Neuron (in vitro differentiated cells): ENCODE data around the gene KLF7.

Experiments
- H2AFZ ChIP-seq: one replicate; pipeline ENCODE4 v1.6.1; 2013; ENCODE audit warnings: low read depth, mild to moderate bottlenecking, inconsistent platforms, low read length, moderate library complexity
- H3K27me3 ChIP-seq: one replicate; pipeline ENCODE4 v1.6.1; 2013; ENCODE audit warnings: low read length; ENCODE audit not compliant: insufficient read depth
- H3K36me3 ChIP-seq: one replicate; pipeline ENCODE4 v1.6.1; 2013; ENCODE audit warnings: low read length; ENCODE audit not compliant: insufficient read depth
- H3K4me1 ChIP-seq: one replicate; pipeline ENCODE4 v1.6.1; 2013; ENCODE audit warnings: low read length; ENCODE audit not compliant: insufficient read depth
- H3K4me3 ChIP-seq: 2 replicates; pipeline ENCODE4 v1.5.1; 2013; ENCODE audit warnings: mild to moderate bottlenecking, low read length, moderate library complexity
- H3K9me3 ChIP-seq: one replicate; pipeline ENCODE4 v1.6.1; 2013; ENCODE audit warnings: low read length

KLF7 gene

DNA sequence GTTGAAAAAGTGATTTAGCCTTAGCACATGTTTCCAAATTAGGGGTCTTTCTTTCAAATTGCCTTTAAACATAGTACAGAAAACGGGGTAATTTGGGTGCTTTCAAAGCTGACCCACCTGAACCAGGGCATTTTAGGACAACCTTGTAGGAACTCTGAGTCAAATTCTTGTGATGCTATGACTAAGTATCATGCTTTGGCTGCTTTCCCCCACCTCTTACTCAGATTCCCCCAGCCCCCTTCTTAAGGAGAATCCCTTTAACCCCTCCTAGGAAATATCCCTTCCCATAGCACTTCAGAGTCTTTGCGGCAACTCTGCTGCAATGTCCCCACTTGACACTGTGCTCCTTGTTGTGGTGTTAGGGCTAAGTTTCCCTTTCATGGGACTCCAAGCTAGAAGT lies 18.6 kb upstream of the KLF7 start:
- H3K9me3 ChIP-seq, result peaks cover 4% of the 10 kb centered on the region
- no peak overlapping the region for H3K4me3 ChIP-seq
- no peaks in the 10 kb centered on the region for H3K4me1 ChIP-seq
- H3K27me3 ChIP-seq, result no peaks in the 10 kb centered on the region
- H2AFZ ChIP-seq, result no peak overlapping the region
- no peaks in the 10 kb centered on the region for H3K36me3 ChIP-seq

DNA sequence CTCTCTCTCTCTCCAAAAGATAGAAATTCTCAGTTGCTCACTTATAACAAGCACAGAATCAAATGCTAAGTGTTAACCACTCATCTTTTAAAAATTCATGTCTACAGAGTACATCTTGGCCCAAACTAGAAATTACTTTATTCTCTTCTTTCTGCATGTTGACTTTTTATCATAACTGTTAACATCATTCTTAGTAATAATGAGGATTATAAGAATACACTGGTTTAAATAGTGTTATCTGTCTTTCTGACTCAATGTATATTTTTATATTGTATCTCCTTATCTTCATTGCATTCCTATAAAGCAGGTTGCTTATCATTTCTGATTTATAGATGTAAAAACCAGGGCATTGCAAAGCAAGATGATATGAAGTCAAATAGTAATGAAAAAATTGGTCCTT lies 17.8 kb upstream of the KLF7 start:
- H3K4me3 ChIP-seq, result no peak overlapping the region
- no peaks in the 10 kb centered on the region for H3K36me3 ChIP-seq
- H3K4me1 ChIP-seq, result no peaks in the 10 kb centered on the region
- peaks cover 4% of the 10 kb centered on the region for H3K9me3 ChIP-seq
- H3K27me3 ChIP-seq, result no peaks in the 10 kb centered on the region
- no peak overlapping the region for H2AFZ ChIP-seq

DNA sequence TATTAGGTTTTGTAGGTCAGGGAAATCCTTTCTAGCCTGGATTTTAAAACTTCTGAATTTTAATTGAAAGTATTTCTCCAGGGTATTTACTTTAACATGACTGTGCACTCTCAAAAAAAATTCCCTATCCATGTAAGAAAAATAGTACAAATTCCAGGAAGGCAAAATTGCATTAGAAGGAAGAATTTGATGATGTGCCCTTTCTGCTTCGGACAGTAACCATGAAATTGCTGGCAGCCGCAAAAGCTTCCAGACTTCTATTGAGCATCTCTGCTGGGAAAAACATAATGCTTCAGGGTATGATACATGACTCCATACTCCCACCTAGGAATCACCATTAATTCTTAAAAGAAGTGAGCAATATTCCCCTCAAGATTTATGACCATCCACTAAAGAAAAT lies 17.2 kb upstream of the KLF7 start:
- Histone ChIP-seq H3K4me1 (no peaks in the 10 kb centered on the region), H3K36me3 (no peaks in the 10 kb centered on the region), H3K4me3 (no peak overlapping the region)

DNA sequence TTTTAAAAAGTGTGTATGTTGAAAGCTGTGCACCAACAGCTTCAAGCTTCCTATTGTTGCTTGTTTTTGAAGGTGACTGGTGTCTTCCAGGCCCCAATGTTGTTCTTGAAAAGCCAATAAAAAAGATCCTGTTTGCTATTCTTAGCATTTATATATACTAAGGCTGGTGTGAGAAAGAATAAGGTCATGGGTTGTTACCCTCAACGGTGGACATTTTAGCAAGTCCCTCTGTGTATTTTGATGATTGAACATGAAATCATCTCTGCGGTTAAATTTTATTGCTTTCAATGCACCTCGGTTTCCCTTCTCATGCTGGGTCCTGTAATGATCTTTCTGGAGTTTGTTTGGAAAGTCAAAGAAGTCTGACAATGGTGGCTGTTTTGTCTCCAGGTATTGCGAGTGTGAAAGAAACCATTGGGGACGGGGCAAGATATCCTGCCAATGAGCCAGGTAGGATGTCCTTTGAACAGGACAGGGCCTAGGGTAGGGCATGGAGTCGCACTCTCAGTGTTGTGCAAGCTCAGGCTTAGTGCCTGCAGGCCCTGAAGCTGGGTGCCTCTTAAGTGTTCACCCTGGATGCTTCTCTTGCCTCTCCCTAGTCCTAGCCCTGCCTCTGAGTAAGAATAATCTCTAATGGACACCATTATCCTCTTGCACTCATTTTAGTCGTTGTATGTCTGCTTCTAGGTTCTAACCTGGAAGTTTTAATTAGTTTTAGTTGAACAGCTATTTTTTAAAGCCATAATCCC lies 16.0 kb upstream of the KLF7 start:
- no peaks in the 10 kb centered on the region for H3K4me1 ChIP-seq
- H3K36me3 ChIP-seq, result no peaks in the 10 kb centered on the region
- peaks cover under 1% of the 10 kb centered on the region for H3K9me3 ChIP-seq
- no peaks in the 10 kb centered on the region for H3K27me3 ChIP-seq
- no peak overlapping the region for H2AFZ ChIP-seq
- no peak overlapping the region for H3K4me3 ChIP-seq

More for the DNA sequence above, 17.2 kb upstream of the KLF7 start:
- no peak overlapping the region for H2AFZ ChIP-seq
- H3K9me3 ChIP-seq, result peaks cover 4% of the 10 kb centered on the region
- no peaks in the 10 kb centered on the region for H3K27me3 ChIP-seq

DNA sequence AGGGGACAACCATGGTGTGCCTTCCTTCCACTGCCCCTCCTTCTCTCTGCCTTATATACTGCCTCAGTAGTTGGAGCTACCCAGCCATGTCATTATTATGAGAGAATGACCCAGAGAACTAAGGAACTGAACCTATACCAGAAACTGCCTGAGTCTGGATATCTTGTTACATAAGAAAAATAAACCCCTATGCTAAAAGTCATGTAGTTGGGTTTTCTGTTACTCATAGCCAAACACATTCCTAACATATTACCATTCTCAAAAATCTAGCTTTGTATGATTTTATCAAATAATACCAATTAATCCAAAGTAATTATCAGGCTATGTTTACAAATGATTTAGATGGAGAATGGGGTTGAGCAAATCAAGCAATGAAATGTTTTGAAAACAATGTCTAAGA lies 15.0 kb upstream of the KLF7 start:
- Histone ChIP-seq H3K27me3 (no peaks in the 10 kb centered on the region), H3K4me3 (no peak overlapping the region), H3K4me1 (no peaks in the 10 kb centered on the region), H3K9me3 (no peaks in the 10 kb centered on the region), H2AFZ (no peak overlapping the region), H3K36me3 (no peaks in the 10 kb centered on the region)

DNA sequence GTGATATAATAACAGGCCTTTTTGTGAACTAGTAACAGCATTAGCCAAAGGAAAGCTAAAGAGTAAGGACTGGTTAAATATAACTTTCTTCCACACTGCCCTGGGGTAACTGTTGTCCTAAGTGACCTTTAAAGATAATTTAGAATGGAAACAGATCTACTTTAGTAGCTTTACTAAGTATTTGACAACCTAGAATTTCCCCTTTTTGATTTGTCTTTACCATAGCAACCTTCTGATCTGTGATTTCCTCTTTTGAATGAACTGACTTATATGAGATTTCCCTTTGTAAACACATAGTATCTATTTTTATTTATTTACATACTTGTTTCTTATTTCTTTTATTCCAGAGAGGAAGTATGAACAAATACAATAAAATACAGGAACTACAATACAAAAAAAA lies 10.5 kb upstream of the KLF7 start:
- no peaks in the 10 kb centered on the region for H3K9me3 ChIP-seq
- H2AFZ ChIP-seq, result no peak overlapping the region
- no peak overlapping the region for H3K4me3 ChIP-seq
- H3K36me3 ChIP-seq, result no peaks in the 10 kb centered on the region
- no peaks in the 10 kb centered on the region for H3K27me3 ChIP-seq
- H3K4me1 ChIP-seq, result no peaks in the 10 kb centered on the region

DNA sequence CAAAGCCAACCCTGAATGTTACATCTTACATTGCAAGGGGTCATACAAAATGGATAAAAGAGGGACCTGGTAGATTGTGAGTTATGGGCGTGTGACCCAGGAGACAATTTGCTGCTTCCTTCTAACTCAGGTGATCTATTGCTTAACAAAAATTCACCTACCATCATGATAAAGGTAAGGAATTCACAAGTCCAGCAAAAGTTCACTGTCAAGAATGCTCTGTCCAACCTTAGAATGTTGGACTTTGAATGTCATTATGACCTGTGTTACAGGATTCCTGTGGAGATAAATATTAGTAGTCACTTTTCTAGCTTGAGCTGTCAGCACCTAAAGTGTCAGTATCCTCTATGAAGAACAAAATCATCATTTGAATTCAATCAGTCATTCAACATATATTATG lies 7.9 kb upstream of the KLF7 start:
- H3K36me3 ChIP-seq, result no peaks in the 10 kb centered on the region
- no peaks in the 10 kb centered on the region for H3K9me3 ChIP-seq
- no peak overlapping the region for H2AFZ ChIP-seq
- H3K27me3 ChIP-seq, result no peaks in the 10 kb centered on the region
- H3K4me1 ChIP-seq, result no peaks in the 10 kb centered on the region
- no peak overlapping the region for H3K4me3 ChIP-seq

DNA sequence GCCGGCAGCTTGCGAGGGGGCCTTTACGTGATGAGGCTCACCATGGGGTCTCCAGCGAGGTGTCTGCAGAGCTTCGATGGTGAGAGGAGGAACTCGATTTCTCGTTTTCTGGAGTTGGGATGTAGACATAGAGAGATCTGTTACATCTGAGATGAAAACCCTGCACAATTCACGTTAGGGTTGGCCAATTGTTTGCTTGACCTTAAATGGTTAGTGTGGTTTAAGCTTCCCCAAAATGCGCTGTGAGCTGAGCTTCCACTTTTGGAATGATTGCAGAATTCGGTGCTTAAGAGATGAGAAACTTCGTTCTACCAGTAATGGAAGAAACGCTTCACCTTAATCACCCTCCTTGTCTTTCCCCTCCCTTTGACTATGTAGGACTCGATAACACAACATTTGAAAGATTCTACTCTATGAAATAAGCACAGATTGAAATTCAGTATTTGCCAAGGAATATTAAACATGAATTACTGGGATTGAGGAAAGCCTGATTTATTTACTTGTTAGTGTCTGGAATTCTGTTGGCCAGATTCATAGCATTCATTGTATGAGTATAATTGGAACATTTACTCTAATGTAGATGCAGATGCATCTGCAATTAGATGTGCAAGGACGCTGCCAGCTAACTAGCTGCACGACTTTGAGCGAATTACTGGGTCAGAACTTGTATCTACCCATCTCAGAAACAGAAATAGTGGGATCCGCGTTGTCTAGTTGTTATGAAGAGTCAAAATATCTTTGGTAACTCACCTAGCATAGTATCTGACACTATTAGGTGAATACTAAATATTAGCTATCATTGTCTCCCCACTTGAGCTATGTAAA lies 1.6 kb upstream of the KLF7 start:
- H3K9me3 ChIP-seq, result no peaks in the 10 kb centered on the region
- peak overlapping the region; percentile 79 for H3K4me3 ChIP-seq
- no peaks in the 10 kb centered on the region for H3K27me3 ChIP-seq
- H2AFZ ChIP-seq, result no peak overlapping the region
- peaks cover 24% of the 10 kb centered on the region for H3K4me1 ChIP-seq
- H3K36me3 ChIP-seq, result no peaks in the 10 kb centered on the region

DNA sequence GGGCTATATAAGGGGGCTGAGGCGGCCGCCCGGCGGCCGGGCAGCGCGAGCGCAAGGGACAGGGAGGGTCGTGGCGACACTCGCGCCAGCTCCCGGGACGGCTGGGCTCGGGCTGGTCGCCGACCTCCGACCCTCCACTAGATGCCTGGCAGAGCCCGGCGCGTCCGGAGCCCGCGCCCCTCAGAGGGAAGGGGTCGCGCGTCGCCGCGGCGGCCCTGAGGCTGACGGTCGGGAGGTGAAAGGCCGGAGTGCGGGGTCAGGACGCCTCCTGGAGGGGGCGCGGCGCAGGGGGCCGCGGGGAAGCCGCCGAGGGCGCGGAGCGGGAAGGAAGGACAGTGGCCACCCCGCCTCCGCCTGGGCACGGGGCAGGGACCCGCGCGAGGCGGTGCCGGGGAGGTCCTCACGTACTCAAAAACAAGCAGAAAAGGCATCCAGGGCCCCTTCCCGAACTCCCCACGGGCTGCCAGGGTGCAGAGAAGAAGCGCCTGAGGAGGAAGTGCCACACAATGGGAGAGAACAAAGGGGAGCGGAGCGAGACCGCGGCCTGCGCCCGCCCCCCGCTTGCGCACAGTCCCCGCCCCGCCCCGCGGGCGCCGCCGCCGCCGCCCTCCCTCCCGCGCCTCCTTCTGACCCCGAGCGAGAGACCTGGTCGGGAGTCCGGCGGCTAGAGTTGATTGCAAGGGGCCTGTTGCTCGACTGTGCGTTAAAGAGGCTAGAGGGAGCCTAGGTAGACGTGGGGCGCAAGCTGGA lies 776 bp upstream of the KLF7 start:
- no peaks in the 10 kb centered on the region for H3K36me3 ChIP-seq
- H3K4me1 ChIP-seq, result peaks cover 32% of the 10 kb centered on the region
- H2AFZ ChIP-seq, result no peak overlapping the region

DNA sequence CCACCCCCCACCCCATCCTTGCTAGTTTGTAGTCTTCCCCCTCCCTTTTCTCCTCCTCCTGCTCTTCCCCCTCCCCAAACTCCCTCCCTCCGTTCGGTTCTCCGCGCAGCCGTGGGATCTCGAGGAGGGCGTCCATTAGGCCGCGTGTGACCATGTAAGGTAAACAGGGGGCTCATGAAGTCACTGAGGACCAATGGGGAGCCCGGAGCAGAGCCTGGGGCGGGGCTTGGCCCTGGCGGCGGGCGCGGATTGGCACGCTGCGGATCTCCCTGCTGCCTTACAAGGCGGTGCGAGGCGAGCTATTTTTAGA lies 246 bp upstream of the KLF7 start:
- Histone ChIP-seq H3K4me1 (peaks cover 37% of the 10 kb centered on the region), H3K9me3 (no peaks in the 10 kb centered on the region), H3K27me3 (no peaks in the 10 kb centered on the region), H2AFZ (no peak overlapping the region), H3K36me3 (no peaks in the 10 kb centered on the region), H3K4me3 (peak overlapping the region; percentile 79)

More for the DNA sequence above, 776 bp upstream of the KLF7 start:
- H3K27me3 ChIP-seq, result no peaks in the 10 kb centered on the region
- no peaks in the 10 kb centered on the region for H3K9me3 ChIP-seq
- peak overlapping the region; percentile 79 for H3K4me3 ChIP-seq

DNA sequence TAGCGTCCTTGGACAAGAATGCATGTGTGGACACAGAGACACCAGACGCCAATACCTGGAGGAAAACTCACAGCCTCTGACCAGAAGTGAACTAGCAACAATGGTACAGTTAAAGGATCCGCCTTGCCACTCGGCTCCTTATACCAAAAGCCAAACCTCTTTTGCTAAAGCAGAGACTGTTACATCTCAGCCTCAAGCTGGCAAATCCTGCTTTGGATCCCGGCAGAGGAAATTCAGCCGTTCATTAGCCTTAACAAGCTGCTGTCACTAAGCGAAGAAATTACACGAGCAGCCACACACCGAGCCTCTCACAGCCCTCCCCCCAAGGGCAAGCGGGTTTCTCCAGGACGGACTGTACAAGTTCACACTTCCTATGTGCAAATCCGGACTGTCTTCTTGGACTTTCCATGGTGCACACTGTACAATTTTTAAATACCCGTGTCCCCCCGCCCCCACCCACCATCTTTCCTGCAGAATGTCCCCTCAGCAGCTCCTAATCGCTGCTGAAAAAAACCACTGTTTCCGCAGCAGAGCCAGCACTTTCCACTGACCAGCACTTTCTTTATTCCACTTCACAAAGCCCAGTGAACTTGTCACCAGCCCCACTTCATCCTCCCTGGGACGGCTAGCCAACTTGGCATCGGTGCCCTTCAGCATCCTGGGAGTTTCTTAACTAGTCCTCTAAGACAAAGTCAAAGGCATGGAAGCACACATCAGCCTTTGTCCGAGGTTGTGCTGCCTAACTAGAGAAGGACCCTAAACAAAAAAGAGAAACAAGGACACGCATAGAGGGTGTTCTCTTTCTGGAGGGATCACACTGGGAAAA lies 1.5 kb downstream of the KLF7 start:
- Histone ChIP-seq H2AFZ (no peak overlapping the region), H3K4me3 (peak overlapping the region; percentile 79), H3K9me3 (no peaks in the 10 kb centered on the region), H3K36me3 (no peaks in the 10 kb centered on the region), H3K4me1 (peaks cover 44% of the 10 kb centered on the region), H3K27me3 (no peaks in the 10 kb centered on the region)

DNA sequence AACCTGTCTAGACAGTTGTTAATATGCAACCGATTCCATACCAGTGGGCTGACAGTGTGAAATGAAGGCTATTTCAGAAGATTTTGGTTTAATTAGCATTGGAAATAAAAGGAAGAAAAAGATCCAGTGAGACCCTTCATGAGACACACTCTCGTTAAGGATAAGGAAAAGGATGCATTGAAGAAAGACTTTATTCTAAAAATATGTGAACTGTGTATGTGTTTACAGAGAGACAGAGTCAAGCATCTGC lies 2.1 kb downstream of the KLF7 start:
- H3K27me3 ChIP-seq, result no peaks in the 10 kb centered on the region
- no peaks in the 10 kb centered on the region for H3K9me3 ChIP-seq
- no peak overlapping the region for H2AFZ ChIP-seq
- peaks cover 44% of the 10 kb centered on the region for H3K4me1 ChIP-seq
- H3K36me3 ChIP-seq, result no peaks in the 10 kb centered on the region
- peak overlapping the region; percentile 79 for H3K4me3 ChIP-seq
